Mesenchymal stem cell (in vitro differentiated cells and primary cell): ENCODE measurements around the gene PCMTD2.
A peak's percentile ranks its signal among the peaks of the same experiment; 100 is the strongest.

Source experiments
- DNase-seq: peaks from one replicate; pipeline ENCODE4 v3.0.0-alpha.2; 2013
- H2AFZ ChIP-seq: one replicate; pipeline ENCODE4 v1.6.1; 2013; ENCODE audit warnings: low read depth, mild to moderate bottlenecking, control low read depth, inconsistent platforms, low read length, moderate library complexity
- H2AK5ac ChIP-seq: 2 replicates; pipeline ENCODE4 v1.6.1; 2013; ENCODE audit warnings: low read length, moderate library complexity, mild to moderate bottlenecking, inconsistent platforms; ENCODE audit not compliant: severe bottlenecking
- H2BK120ac ChIP-seq: one replicate; pipeline ENCODE4 v1.6.1; 2013; ENCODE audit warnings: low read depth, mild to moderate bottlenecking, inconsistent platforms, low read length, moderate library complexity
- H2BK12ac ChIP-seq, 2 experiments: one replicate each; pipeline ENCODE4 v1.6.1; 2013; ENCODE audit warnings: inconsistent platforms in 2 of 2, low read length in 2 of 2, mild to moderate bottlenecking in 2 of 2, moderate library complexity in 2 of 2, control low read depth in 1 of 2
- H2BK15ac ChIP-seq: one replicate; pipeline ENCODE4 v1.6.1; 2013; ENCODE audit warnings: mild to moderate bottlenecking, low read depth, inconsistent platforms; ENCODE audit not compliant: poor library complexity, severe bottlenecking
- H2BK5ac ChIP-seq: 2 replicates; pipeline ENCODE4 v1.6.1; 2013; ENCODE audit warnings: low read depth, mild to moderate bottlenecking, low read length, control low read depth, inconsistent platforms; ENCODE audit not compliant: poor library complexity, severe bottlenecking
- H3K14ac ChIP-seq, 2 experiments: one replicate each; pipeline ENCODE4 v1.6.1; 2013; ENCODE audit warnings: inconsistent platforms in 2 of 2, low read length in 2 of 2, control low read depth in 1 of 2, mild to moderate bottlenecking in 1 of 2, moderate library complexity in 1 of 2
- H3K18ac ChIP-seq, 2 experiments: one replicate each; pipeline ENCODE4 v1.6.1; 2013; ENCODE audit warnings: inconsistent platforms in 2 of 2, low read length in 2 of 2, control low read depth in 1 of 2, low read depth in 1 of 2, mild to moderate bottlenecking in 1 of 2
- H3K23ac ChIP-seq, 2 experiments: one replicate each; pipeline ENCODE4 v1.6.1; 2013; ENCODE audit warnings: inconsistent platforms in 2 of 2, low read length in 2 of 2, mild to moderate bottlenecking in 2 of 2, moderate library complexity in 2 of 2, control low read depth in 1 of 2
- H3K27ac ChIP-seq: 2 replicates; pipeline ENCODE4 v1.5.1; 2013; ENCODE audit warnings: mild to moderate bottlenecking, moderate library complexity, low read length, control low read depth, inconsistent platforms; ENCODE audit not compliant: poor library complexity, severe bottlenecking
- H3K27me3 ChIP-seq, 2 experiments: 2 replicates each; pipeline versions ENCODE4 v1.6.1 to v1.7.0; 2013; ENCODE audit warnings: low read length in 2 of 2, mild to moderate bottlenecking in 2 of 2, moderate library complexity in 2 of 2, control low read depth in 1 of 2, inconsistent platforms in 1 of 2; ENCODE audit not compliant: control insufficient read depth in 1 of 2, insufficient read depth in 1 of 2
- H3K36me3 ChIP-seq, 2 experiments: 2 replicates each; pipeline versions ENCODE4 v1.6.1 to v1.7.0; 2013; ENCODE audit warnings: low read length in 2 of 2, control low read depth in 1 of 2, inconsistent platforms in 1 of 2, low read depth in 1 of 2, mild to moderate bottlenecking in 1 of 2; ENCODE audit not compliant: insufficient read depth in 2 of 2, control insufficient read depth in 1 of 2
- H3K4ac ChIP-seq, 2 experiments: one replicate each; pipeline ENCODE4 v1.6.1; 2013; ENCODE audit warnings: inconsistent platforms in 2 of 2, low read length in 2 of 2, mild to moderate bottlenecking in 2 of 2, moderate library complexity in 2 of 2, control low read depth in 1 of 2, low read depth in 1 of 2
- H3K4me1 ChIP-seq: 2 replicates; pipeline ENCODE4 v1.6.1; 2013; ENCODE audit warnings: low read depth, low read length, control low read depth; ENCODE audit not compliant: control insufficient read depth, insufficient read depth
- H3K4me2 ChIP-seq: 2 replicates; pipeline ENCODE4 v1.6.1; 2013; ENCODE audit warnings: low read length, mild to moderate bottlenecking, inconsistent platforms; ENCODE audit not compliant: poor library complexity, severe bottlenecking
- H3K4me3 ChIP-seq, 2 experiments: 2 replicates each; pipeline versions ENCODE4 v1.5.1 to v1.7.0; 2013; ENCODE audit warnings: low read length in 2 of 2, mild to moderate bottlenecking in 2 of 2, control low read depth in 1 of 2, low read depth in 1 of 2; ENCODE audit not compliant: insufficient read depth in 1 of 2
- H3K79me1 ChIP-seq: replicated peaks from 2 replicates; pipeline ENCODE4 v1.6.1; 2013; ENCODE audit warnings: mild to moderate bottlenecking, control low read depth, low read length, inconsistent platforms; ENCODE audit not compliant: poor library complexity, severe bottlenecking
- H3K9ac ChIP-seq: 2 replicates; pipeline ENCODE4 v1.7.0; 2013; ENCODE audit warnings: mild to moderate bottlenecking, low read length, moderate library complexity
- H3K9me3 ChIP-seq: 2 replicates; pipeline ENCODE4 v1.7.0; 2013; ENCODE audit warnings: mild to moderate bottlenecking, low read length; ENCODE audit not compliant: control insufficient read depth
- H4K8ac ChIP-seq: one replicate; pipeline ENCODE4 v1.6.1; 2013; ENCODE audit warnings: inconsistent platforms, mild to moderate bottlenecking, low read length, moderate library complexity
- H4K91ac ChIP-seq: one replicate; pipeline ENCODE4 v1.6.1; 2013; ENCODE audit warnings: mild to moderate bottlenecking, low read length, inconsistent platforms
- WGBS: methylation state at CpG from one replicate; pipeline ENCODE4 v1.1.7; 2013; ENCODE audit warnings: mixed read lengths; 5-methylcytosine and 5-hydroxymethylcytosine counted together

The PCMTD2 gene

DNA sequence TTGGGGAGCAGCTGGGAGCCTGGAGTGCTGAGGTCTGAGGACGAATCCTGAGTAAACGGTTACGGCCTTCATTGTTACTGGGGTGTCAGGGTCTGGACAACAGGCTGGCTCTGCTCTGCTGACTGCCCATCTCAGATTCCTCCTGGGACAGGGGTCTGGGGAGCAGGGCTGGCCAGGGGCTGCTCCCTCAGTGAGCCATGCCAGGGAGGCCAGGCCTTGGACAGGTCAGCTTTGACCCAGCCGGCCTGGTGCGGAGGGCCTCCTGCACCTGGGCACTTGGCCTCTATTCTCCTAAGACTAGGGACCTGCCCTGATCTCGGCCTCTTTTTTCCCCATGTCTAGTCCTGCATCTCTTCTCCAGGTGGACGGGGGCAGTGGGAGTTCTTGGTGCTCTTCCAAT, 46.4 kb upstream of the PCMTD2 start:
- Histone ChIP-seq H3K23ac (no peak overlapping the region), H3K27ac (no peak overlapping the region), H3K4me3 (no peak overlapping the region), H4K8ac (no peak overlapping the region), H2BK5ac (no peak overlapping the region), H2AK5ac (no peak overlapping the region), H2AFZ (no peak overlapping the region), H4K91ac (no peak overlapping the region), H3K4me2 (no peak overlapping the region), H2BK12ac (no peak overlapping the region), H3K18ac (no peak overlapping the region), H3K79me1 (no peaks in the 10 kb centered on the region), H3K27me3 (peaks cover 51 to 71% of the 10 kb centered on the region in 2 experiments), H3K9me3 (no peaks in the 10 kb centered on the region), H3K4me1 (peaks cover 6% of the 10 kb centered on the region), H3K14ac (no peak overlapping the region), H2BK15ac (no peak overlapping the region), H3K36me3 (no peaks in the 10 kb centered on the region), H3K4ac (no peak overlapping the region), H3K9ac (no peak overlapping the region), H2BK120ac (no peak overlapping the region)
- 75% methylated on average over 6 of the region's 7 CpGs for WGBS
- DNase-seq, result no peak

DNA sequence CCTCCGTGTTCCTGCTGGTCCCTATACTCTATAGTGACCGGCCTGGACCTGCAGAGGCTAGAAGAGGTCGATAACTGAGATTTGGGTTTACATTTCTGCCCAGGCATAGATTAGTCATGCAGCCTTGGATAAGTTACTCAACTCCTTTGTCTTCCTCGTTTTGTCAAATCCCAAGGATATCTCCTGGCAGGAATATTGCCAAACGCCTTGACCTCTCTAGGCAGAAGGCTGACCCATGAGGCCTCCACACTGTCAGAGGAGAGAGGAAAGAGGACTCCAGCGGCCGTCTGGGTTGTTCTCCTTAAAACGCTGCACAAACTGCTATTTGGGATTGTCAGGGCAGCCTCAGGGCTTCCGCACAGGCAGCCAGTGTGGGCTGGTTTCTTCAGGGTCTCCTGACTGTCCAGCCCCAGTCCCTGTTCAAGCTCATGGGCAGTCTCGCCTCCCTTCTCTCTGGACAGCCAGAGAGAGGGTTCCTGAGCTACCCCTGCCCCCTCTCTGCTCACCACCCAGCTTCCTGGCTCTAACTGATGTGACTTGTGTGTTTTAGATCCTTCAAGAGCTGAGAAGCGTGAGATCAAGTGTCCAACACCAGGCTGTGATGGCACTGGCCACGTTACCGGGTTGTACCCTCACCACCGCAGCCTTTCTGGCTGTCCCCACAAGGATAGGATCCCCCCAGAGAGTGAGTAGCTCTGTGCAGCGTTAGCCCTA, 44.7 kb upstream of the PCMTD2 start:
- no peaks in the 10 kb centered on the region for H3K79me1 ChIP-seq
- H3K27me3 ChIP-seq, result peaks cover 54 to 70% of the 10 kb centered on the region in 2 experiments
- no peaks in the 10 kb centered on the region for H3K9me3 ChIP-seq
- no peak overlapping the region for H3K18ac ChIP-seq
- H4K8ac ChIP-seq, result no peak overlapping the region
- no peak overlapping the region for H3K4me2 ChIP-seq
- H2BK120ac ChIP-seq, result no peak overlapping the region
- no peak overlapping the region for H2BK5ac ChIP-seq
- H4K91ac ChIP-seq, result no peak overlapping the region
- H3K4me3 ChIP-seq, result no peak overlapping the region
- no peak overlapping the region for H3K23ac ChIP-seq
- no peak overlapping the region for H2BK15ac ChIP-seq
- H3K36me3 ChIP-seq, result no peaks in the 10 kb centered on the region
- H3K27ac ChIP-seq, result no peak overlapping the region
- no peak overlapping the region for H3K14ac ChIP-seq
- no peak for DNase-seq
- no peak overlapping the region for H2BK12ac ChIP-seq
- H2AFZ ChIP-seq, result no peak overlapping the region
- no peak overlapping the region for H2AK5ac ChIP-seq
- H3K4ac ChIP-seq, result no peak overlapping the region
- H3K9ac ChIP-seq, result no peak overlapping the region
- 75% methylated on average over 13 of the region's 15 CpGs for WGBS
- peaks cover 6% of the 10 kb centered on the region for H3K4me1 ChIP-seq

DNA sequence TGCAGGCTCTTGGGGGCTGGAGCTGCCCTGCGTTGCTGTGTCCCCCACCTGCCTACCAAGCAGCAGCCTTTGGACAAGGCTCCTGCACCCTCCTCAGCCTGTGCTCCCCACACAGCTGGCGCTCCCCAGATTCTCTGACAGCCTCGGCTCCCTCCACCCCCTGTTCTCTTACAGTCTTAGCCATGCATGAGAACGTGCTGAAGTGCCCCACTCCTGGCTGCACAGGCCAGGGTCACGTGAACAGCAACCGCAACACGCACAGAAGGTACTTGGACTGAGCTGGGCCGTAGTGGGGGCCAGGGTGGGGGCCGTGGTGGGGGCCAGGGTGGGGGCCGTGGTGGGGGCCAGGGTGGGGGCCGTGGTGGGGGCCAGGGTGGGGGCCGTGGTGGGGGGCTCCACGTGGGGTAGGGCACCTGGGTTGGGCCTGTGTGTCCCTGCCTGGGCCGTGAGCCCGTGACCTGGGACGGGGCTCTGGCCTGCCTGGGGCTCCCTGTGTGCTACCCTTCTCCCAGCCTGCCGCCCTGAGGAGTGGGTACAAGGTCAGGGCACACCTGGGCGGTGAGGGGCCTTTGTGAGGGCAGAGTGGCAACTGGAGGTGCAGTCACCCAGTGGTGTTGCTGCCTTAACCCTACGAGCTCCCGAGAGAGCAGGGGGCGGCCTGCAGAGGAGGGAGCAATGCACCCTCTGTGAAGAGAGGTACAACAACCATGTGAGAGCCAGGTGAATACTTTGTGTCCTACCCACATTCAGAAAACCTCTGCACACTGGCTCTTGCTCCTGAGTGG, 43.5 kb upstream of the PCMTD2 start:
- WGBS, result 89% methylated on average over 14 of the region's 21 CpGs
- H2BK5ac ChIP-seq, result no peak overlapping the region
- H2BK120ac ChIP-seq, result no peak overlapping the region
- H2AFZ ChIP-seq, result no peak overlapping the region
- H3K9ac ChIP-seq, result no peak overlapping the region
- H3K4ac ChIP-seq, result no peak overlapping the region
- H4K91ac ChIP-seq, result peak overlapping the region; percentile 16
- H3K14ac ChIP-seq, result peak overlapping the region in 1 of 2 experiments; percentile 81
- peaks cover 60 to 73% of the 10 kb centered on the region in 2 experiments for H3K27me3 ChIP-seq
- no peak overlapping the region for H3K23ac ChIP-seq
- H2BK12ac ChIP-seq, result no peak overlapping the region
- no peak overlapping the region for H2BK15ac ChIP-seq
- H3K18ac ChIP-seq, result peak overlapping the region in 1 of 2 experiments; percentile 1
- H3K36me3 ChIP-seq, result no peaks in the 10 kb centered on the region
- H4K8ac ChIP-seq, result no peak overlapping the region
- H3K9me3 ChIP-seq, result no peaks in the 10 kb centered on the region
- no peak overlapping the region for H3K4me3 ChIP-seq
- no peak for DNase-seq
- no peak overlapping the region for H3K27ac ChIP-seq
- H3K4me2 ChIP-seq, result no peak overlapping the region
- no peaks in the 10 kb centered on the region for H3K79me1 ChIP-seq
- H3K4me1 ChIP-seq, result peaks cover 6% of the 10 kb centered on the region
- H2AK5ac ChIP-seq, result no peak overlapping the region

DNA sequence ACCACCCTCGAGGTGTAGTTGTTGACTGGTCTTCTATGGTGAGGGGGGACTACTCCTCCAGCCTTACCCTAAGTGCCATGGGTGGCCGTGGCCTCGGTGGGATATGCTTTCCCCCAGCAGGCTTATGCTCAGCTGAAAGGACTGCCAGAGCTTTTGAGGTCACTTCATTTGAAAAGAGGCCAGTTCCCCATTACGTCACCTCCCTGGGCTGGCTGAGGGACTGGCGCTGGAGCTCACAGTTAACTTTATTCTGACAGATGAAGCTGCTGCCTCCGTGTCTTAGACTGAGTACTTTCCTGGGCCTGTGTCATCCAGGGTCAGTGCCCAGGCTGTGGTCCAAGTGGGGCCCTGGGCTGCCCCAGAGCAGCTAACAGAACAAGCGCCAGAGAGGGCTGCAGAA, 42.8 kb upstream of the PCMTD2 start:
- Histone ChIP-seq H2AFZ (no peak overlapping the region), H2AK5ac (no peak overlapping the region)

More for the DNA sequence above, 42.8 kb upstream of the PCMTD2 start:
- Histone ChIP-seq H3K4me2 (no peak overlapping the region), H3K9me3 (no peaks in the 10 kb centered on the region), H3K4ac (no peak overlapping the region), H4K91ac (no peak overlapping the region), H2BK5ac (no peak overlapping the region), H3K36me3 (no peaks in the 10 kb centered on the region), H3K9ac (peak overlapping the region; percentile 23), H3K4me1 (peaks cover 6% of the 10 kb centered on the region), H3K4me3 (no peak overlapping the region), H3K14ac (no peak overlapping the region), H3K23ac (no peak overlapping the region), H3K79me1 (no peaks in the 10 kb centered on the region), H3K27me3 (peaks cover 60 to 73% of the 10 kb centered on the region in 2 experiments), H4K8ac (no peak overlapping the region), H2BK12ac (no peak overlapping the region), H2BK120ac (no peak overlapping the region), H3K18ac (no peak overlapping the region), H3K27ac (no peak overlapping the region), H2BK15ac (no peak overlapping the region)
- DNase-seq, result peak; percentile 33
- 82% methylated on average over 7 of the region's 7 CpGs for WGBS
